Ovary (tissue), 9 donors: ENCODE measurements around the gene CD4. TPM values are rescaled to one million over a fixed set of nuclear protein-coding genes. Genes with fewer than 3 reads are reported as not detected.
A peak's percentile ranks its signal among the peaks of the same experiment; 100 is the strongest.
"Not testable (repeated sequence)": the region's sequence is repeated elsewhere in the genome, so short reads cannot be mapped to it uniquely, and the experiment has no call there.

Experiments used
- DNase-seq, 5 donors: peaks; one replicate each; pipeline ENCODE4 v3.0.0-alpha.2; 2019 to 2020
- H3K27ac ChIP-seq, 2 donors: fragments of 200-600 bp; one replicate each; pipeline versions ENCODE4 v1.5.1 to v1.8.0; 2019 to 2022
- H3K27me3 ChIP-seq: fragments of 200-600 bp; one replicate; pipeline ENCODE4 v1.8.0; 2022
- H3K36me3 ChIP-seq: fragments of 200-600 bp; sonication (generic); one replicate; pipeline ENCODE4 v1.5.1; 2019
- H3K4me1 ChIP-seq: one replicate; pipeline ENCODE4 v1.8.1; 2013; ENCODE audit warnings: mild to moderate bottlenecking, moderate library complexity; ENCODE audit not compliant: insufficient read depth
- H3K4me3 ChIP-seq: fragments of 200-600 bp; sonication (generic); one replicate; pipeline ENCODE4 v1.5.1; 2017
- H3K9me3 ChIP-seq, 2 donors: fragments of 200-600 bp in 1 of 2; sonication (generic) in 1 of 2; one replicate each; pipeline versions ENCODE4 v1.5.1 to v1.8.1; 2013 to 2019; ENCODE audit warnings: mild to moderate bottlenecking in 1 of 2, moderate library complexity in 1 of 2
- CTCF ChIP-seq, 3 donors: fragments of 450-650 bp in 2 of 3; fragments of 200-600 bp in 1 of 3; IDR thresholded peaks; one replicate each; pipeline versions ENCODE4 v1.5.1 to v1.8.0; 2016 to 2022; ENCODE audit warnings: antibody characterized with exemption in 3 of 3, mild to moderate bottlenecking in 1 of 3
- EP300 ChIP-seq: sonication (generic); formaldehyde crosslinking; IDR thresholded peaks from one replicate; pipeline ENCODE4 v1.6.1; 2017; ENCODE audit warnings: antibody characterized with exemption
- POLR2A ChIP-seq: fragments of 450-650 bp; IDR thresholded peaks from one replicate; pipeline ENCODE4 v1.6.1; 2017; ENCODE audit warnings: antibody characterized with exemption, mild to moderate bottlenecking, moderate library complexity
- WGBS, 3 donors: extraction: QIAGEN DNeasy Blood & Tissue Kit in 1 of 3; methylation state at CpG; one replicate each; pipeline versions ENCODE4 v1.1.5 to v1.1.7; 2013 to 2017; 5-methylcytosine and 5-hydroxymethylcytosine counted together
- intact Hi-C, 4 donors: fragments of 100-400 bp; cut with DNase I; formaldehyde crosslinking; loops; one replicate each; pipeline versions ENCODE4 v1.11.0 to v1.15.1; 2022 to 2023
- polyA plus RNA-seq, 2 donors: library from polyadenylated mRNA; stranded (reverse); fragments of 200-250 nt in 1 of 2; fragments of 350-450 nt in 1 of 2; fragmentation: Illumina TruSeq in 1 of 2; extraction: RNeasy Lipid Tissue Mini Kit (QIAGEN cat#74804) in 1 of 2; gene quantifications; one replicate each; pipeline ENCODE4 v1.2.3, GENCODE V29; 2013 to 2014
- total RNA-seq, 7 donors: library from RNA; depleted of rRNA in 2 of 7; stranded (reverse); fragments of >200 nt in 2 of 7; fragmentation: NEBNext Ultra II Directional in 3 of 7; extraction: Animal tissue kit (Norgen Biotek cat#: 25700) in 3 of 7; gene quantifications; one replicate each; pipeline versions ENCODE4 v1.1.0 to v1.2.4, GENCODE V29; 2016 to 2023
- donor health status: DM: no; HTN: no; CAD: no; lungs with moderate emphysema.
- donor health status: DM: no; HTN: no; CAD: no.
- donor health status: Bipolar disorder and iron deficiency.
- donor health status: DM: yes; HTN: yes; CAD: no.
- donor health status: DM: no; HTN: no; CAD: no.
- donor health status: DM: yes; HTN: yes; CAD: no.

Gene CD4
- total and polyA plus RNA-seq, 9 donors = 2.1 to 40.2 (median 10.3) TPM

GRCh38 chr12:6863586-6864321 lies 74.4 kb downstream of the CD4 start:
- H3K27me3 ChIP-seq = no peaks in the 10 kb centered on the region
- H3K36me3 ChIP-seq = no peaks in the 10 kb centered on the region
- no peaks in the 10 kb centered on the region for H3K9me3 ChIP-seq
- TF ChIP-seq CTCF (IDR thresholded peaks at IDR 0.05) (no peak), EP300 (no peak)
- no peak for DNase-seq
- intact Hi-C loops = loop anchor here in 2 of 4 donors (10.0 kb wide), 1 partner anchor 101 kb away; no protein-coding TSS in a partner anchor
- WGBS, 3 donors = 94% methylated on average over 16 of the region's 16 CpGs
- H3K4me3 ChIP-seq = no peak overlapping the region
- H3K27ac ChIP-seq = no peak overlapping the region
- no peaks in the 10 kb centered on the region for H3K4me1 ChIP-seq

GRCh38 chr12:6865307-6865706 lies 76.0 kb downstream of the CD4 start:
- intact Hi-C loops = loop anchor here (5.0 to 10.0 kb wide), 2 partner anchors 99 to 102 kb away; no protein-coding TSS in a partner anchor
- WGBS, 3 donors = 87 to 90% (median 88%) methylated on average over 5 of the region's 5 CpGs
- H3K27ac ChIP-seq, H3K9me3 ChIP-seq, DNase-seq, H3K4me1 ChIP-seq, H3K4me3 ChIP-seq, H3K36me3 ChIP-seq, H3K27me3 ChIP-seq: not testable (repeated sequence)

GRCh38 chr12:6866163-6866919 lies 77.0 kb downstream of the CD4 start:
- 71 to 73% (median 73%) methylated on average over 19 of the region's 19 CpGs for WGBS, 3 donors
- intact Hi-C loops = loop anchor here (5.0 to 10.0 kb wide), 2 partner anchors 98 to 101 kb away; no protein-coding TSS in a partner anchor

GRCh38 chr12:6866920-6867412 lies 77.6 kb downstream of the CD4 start:
- no peak for TF ChIP-seq CTCF (IDR thresholded peaks at IDR 0.05)
- no peak for TF ChIP-seq POLR2A
- TF ChIP-seq EP300 = no peak
- WGBS, 3 donors = 2 to 5% (median 3%) methylated on average over 31 to 33 of the region's 33 CpGs
- H3K9me3 ChIP-seq = no peaks in the 10 kb centered on the region
- DNase-seq = no peak
- H3K36me3 ChIP-seq = no peaks in the 10 kb centered on the region
- H3K27me3 ChIP-seq = no peaks in the 10 kb centered on the region
- peak overlapping the region; percentile 49 to 90 for H3K27ac ChIP-seq
- intact Hi-C loops = loop anchor here (5.0 to 10.0 kb wide), 2 partner anchors 98 to 100 kb away; no protein-coding TSS in a partner anchor
- peak overlapping the region; percentile 83 for H3K4me3 ChIP-seq
- no peaks in the 10 kb centered on the region for H3K4me1 ChIP-seq

More at GRCh38 chr12:6866163-6866919, 77.0 kb downstream of the CD4 start:
- Histone ChIP-seq H3K36me3 (no peaks in the 10 kb centered on the region), H3K4me3 (peak overlapping the region; percentile 83), H3K27ac (peak overlapping the region; percentile 49 to 90), H3K9me3 (no peaks in the 10 kb centered on the region), H3K4me1 (no peaks in the 10 kb centered on the region), H3K27me3 (no peaks in the 10 kb centered on the region)
- peak in 4 of 5 donors; percentile 47 to 63 (median 56) for DNase-seq
- no peak for TF ChIP-seq POLR2A

GRCh38 chr12:6867413-6868210 lies 78.3 kb downstream of the CD4 start, which contains the start of gene TPI1:
TSS of gene TPI1 (plus strand) at chr12:6867531. CDS start at chr12:6867567, 36 bp downstream.
- peak; percentile 87 to 91 (median 89) for DNase-seq
- H3K27me3 ChIP-seq = no peaks in the 10 kb centered on the region
- no peaks in the 10 kb centered on the region for H3K4me1 ChIP-seq
- no peaks in the 10 kb centered on the region for H3K9me3 ChIP-seq
- peak within 1 kb of the TSS; percentile 73 to 90 for H3K27ac ChIP-seq
- no peaks in the 10 kb centered on the region for H3K36me3 ChIP-seq
- H3K4me3 ChIP-seq = peak within 1 kb of the TSS; percentile 83
- no peak for TF ChIP-seq EP300
- TF ChIP-seq POLR2A = peak; percentile 95
- 0% methylated on average over 58 to 86 of the region's 86 CpGs for WGBS, 3 donors
- intact Hi-C loops = loop anchor here (5.0 to 10.0 kb wide), 2 partner anchors 97 to 100 kb away; no protein-coding TSS in a partner anchor
